Spleen (tissue), 11 donors: ENCODE results near the gene LOXL3. TPM values are rescaled to one million over a fixed set of nuclear protein-coding genes. Genes with fewer than 3 reads are reported as not detected.

ENCODE experiments used
- DNase-seq: peaks from one replicate; pipeline ENCODE4 v3.0.0-alpha.2; 2020
- H3K27ac ChIP-seq, 8 donors: fragments of 200-600 bp; sonication (generic) in 7 of 8; 1 replicate in 4 of 8; 2 replicates in 4 of 8; pipeline versions ENCODE4 v1.5.0 to v1.8.0; 2016 to 2021; ENCODE audit warnings: inconsistent platforms in 4 of 8, mild to moderate bottlenecking in 4 of 8, moderate library complexity in 1 of 8
- H3K27me3 ChIP-seq, 7 donors: fragments of 200-600 bp; sonication (generic) in 6 of 7; replicated peaks in 1 of 7; 1 replicate in 4 of 7; 2 replicates in 3 of 7; pipeline versions ENCODE4 v1.5.0 to v1.8.0; 2016 to 2021; ENCODE audit warnings: inconsistent platforms in 3 of 7, mild to moderate bottlenecking in 1 of 7
- H3K36me3 ChIP-seq, 6 donors: fragments of 200-600 bp; sonication (generic) in 5 of 6; 1 replicate in 4 of 6; 2 replicates in 2 of 6; pipeline versions ENCODE4 v1.5.0 to v1.8.0; 2016 to 2021; ENCODE audit warnings: inconsistent platforms in 2 of 6
- H3K4me1 ChIP-seq, 6 donors: fragments of 200-600 bp; sonication (generic) in 5 of 6; 1 replicate in 3 of 6; 2 replicates in 3 of 6; pipeline versions ENCODE4 v1.5.0 to v1.8.0; 2016 to 2021; ENCODE audit warnings: inconsistent platforms in 3 of 6
- H3K4me3 ChIP-seq, 8 donors: fragments of 200-600 bp; sonication (generic) in 7 of 8; 1 replicate in 4 of 8; 2 replicates in 4 of 8; pipeline versions ENCODE4 v1.5.0 to v1.8.0; 2016 to 2021; ENCODE audit warnings: inconsistent platforms in 4 of 8, mild to moderate bottlenecking in 4 of 8, moderate library complexity in 2 of 8
- H3K9me3 ChIP-seq, 8 donors: fragments of 200-600 bp; sonication (generic) in 7 of 8; 1 replicate in 4 of 8; 2 replicates in 4 of 8; pipeline versions ENCODE4 v1.5.0 to v1.8.0; 2016 to 2021; ENCODE audit warnings: inconsistent platforms in 4 of 8
- POLR2A ChIP-seq, 3 donors: fragments of 450-650 bp; IDR thresholded peaks; one replicate each; pipeline ENCODE4 v1.5.1; 2017; ENCODE audit warnings: antibody characterized with exemption in 3 of 3, mild to moderate bottlenecking in 1 of 3
- POLR2AphosphoS5 ChIP-seq, 3 donors: sonication (generic); formaldehyde crosslinking; IDR thresholded peaks; one replicate each; pipeline ENCODE4 v1.5.1; 2017; ENCODE audit warnings: antibody characterized with exemption in 3 of 3
- WGBS, 5 donors: extraction: QIAGEN DNeasy Blood & Tissue Kit in 3 of 5; methylation state at CpG; one replicate each; pipeline versions ENCODE4 v1.1.5 to v1.1.7; 2013 to 2018; 5-methylcytosine and 5-hydroxymethylcytosine counted together
- intact Hi-C: fragments of 100-400 bp; cut with DNase I; formaldehyde crosslinking; loops from one replicate; pipeline ENCODE4 v1.15.0; 2023; ENCODE audit warnings: low total_unique reads
- polyA plus RNA-seq, 3 donors: library from polyadenylated mRNA; stranded (reverse); fragments of 200-250 nt; gene quantifications; one replicate each; pipeline ENCODE4 v1.2.1, GENCODE V29; 2013
- total RNA-seq, 7 donors: library from RNA; depleted of rRNA in 3 of 7; stranded (reverse); fragments of >200 nt in 3 of 7; fragmentation: NEBNext Ultra II Directional in 4 of 7; extraction: Animal tissue kit (Norgen Biotek cat#: 25700) in 4 of 7; gene quantifications; one replicate each; pipeline versions ENCODE4 v1.1.0 to v1.2.1, GENCODE V29; 2016 to 2021
- TF ChIP-seq, protein P1 (sequence below), 11 experiments: fragments of 200-600 bp in 7 of 11; fragments of 450-650 bp in 4 of 11; sonication (generic) in 4 of 11; IDR thresholded peaks in 8 of 11; conservative IDR thresholded peaks in 3 of 11; 1 replicate in 7 of 11; 2 replicates in 4 of 11; pipeline versions ENCODE4 v1.4.0 to v1.8.0; 2016 to 2021; ENCODE audit warnings: antibody characterized with exemption in 11 of 11, inconsistent platforms in 4 of 11, mild to moderate bottlenecking in 1 of 11
- donor health status: healthy with polysubstance abuse.
- donor health status: DM: no; HTN: no; CAD: no; lungs with moderate emphysema.
- donor health status: DM: no; HTN: no; CAD: no.
- donor health status: Bipolar disorder and iron deficiency.
- donor health status: healthy.
- donor health status: DM: no; HTN: no; CAD: no.
- donor health status: DM: yes; HTN: yes; CAD: no.

LOXL3 gene
- total and polyA plus RNA-seq, 10 donors = 1.8 to 27.4 (median 15.9) TPM

- DNase-seq = no peak
- H3K9me3 ChIP-seq = no peaks in the 10 kb centered on the region
- H3K36me3 ChIP-seq = peaks cover 0 to 46% (median 23%) of the 10 kb centered on the region in 6 donors
- H3K27me3 ChIP-seq = no peaks in the 10 kb centered on the region
- intact Hi-C loops = no loop called here
- peak overlapping the region in 2 of 8 donors; percentile 94 to 97 for H3K27ac ChIP-seq
- peaks cover 20 to 47% (median 38%) of the 10 kb centered on the region in 6 donors for H3K4me1 ChIP-seq
- no peak overlapping the region for H3K4me3 ChIP-seq
- TF ChIP-seq POLR2AphosphoS5 (IDR thresholded peaks at IDR 0.05) = no peak
- TF ChIP-seq, protein P1, sequence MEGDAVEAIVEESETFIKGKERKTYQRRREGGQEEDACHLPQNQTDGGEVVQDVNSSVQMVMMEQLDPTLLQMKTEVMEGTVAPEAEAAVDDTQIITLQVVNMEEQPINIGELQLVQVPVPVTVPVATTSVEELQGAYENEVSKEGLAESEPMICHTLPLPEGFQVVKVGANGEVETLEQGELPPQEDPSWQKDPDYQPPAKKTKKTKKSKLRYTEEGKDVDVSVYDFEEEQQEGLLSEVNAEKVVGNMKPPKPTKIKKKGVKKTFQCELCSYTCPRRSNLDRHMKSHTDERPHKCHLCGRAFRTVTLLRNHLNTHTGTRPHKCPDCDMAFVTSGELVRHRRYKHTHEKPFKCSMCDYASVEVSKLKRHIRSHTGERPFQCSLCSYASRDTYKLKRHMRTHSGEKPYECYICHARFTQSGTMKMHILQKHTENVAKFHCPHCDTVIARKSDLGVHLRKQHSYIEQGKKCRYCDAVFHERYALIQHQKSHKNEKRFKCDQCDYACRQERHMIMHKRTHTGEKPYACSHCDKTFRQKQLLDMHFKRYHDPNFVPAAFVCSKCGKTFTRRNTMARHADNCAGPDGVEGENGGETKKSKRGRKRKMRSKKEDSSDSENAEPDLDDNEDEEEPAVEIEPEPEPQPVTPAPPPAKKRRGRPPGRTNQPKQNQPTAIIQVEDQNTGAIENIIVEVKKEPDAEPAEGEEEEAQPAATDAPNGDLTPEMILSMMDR (IDR thresholded peaks at IDR 0.05 in 8 of 11, conservative IDR thresholded peaks at IDR 0.05 in 3 of 11) = peak in 5 of 11 experiments; percentile 17 to 40 (median 21)
Observed at GRCh38 chr2:74532222-74532621, 21.5 kb downstream of the LOXL3 start.

- intact Hi-C loops = no loop called here
- Histone ChIP-seq H3K4me3 (peak overlapping the region in 1 of 8 donors; percentile 86), H3K36me3 (peaks cover 0 to 51% (median 29%) of the 10 kb centered on the region in 6 donors), H3K27me3 (no peaks in the 10 kb centered on the region), H3K27ac (peak overlapping the region in 5 of 8 donors; percentile 27 to 97 (median 94)), H3K9me3 (no peaks in the 10 kb centered on the region), H3K4me1 (peaks cover 20 to 52% (median 38%) of the 10 kb centered on the region in 6 donors)
- WGBS, 5 donors = 64 to 69% (median 68%) methylated on average over 7 of the region's 7 CpGs
- TF ChIP-seq, protein P1 (IDR thresholded peaks at IDR 0.05 in 8 of 11, conservative IDR thresholded peaks at IDR 0.05 in 3 of 11) = no peak
- TF ChIP-seq POLR2AphosphoS5 (IDR thresholded peaks at IDR 0.05) (no peak), POLR2A (IDR thresholded peaks at IDR 0.05) (no peak)
- DNase-seq = peak; percentile 63
Observed at GRCh38 chr2:74531666-74532065, 22.1 kb downstream of the LOXL3 start.

DNA sequence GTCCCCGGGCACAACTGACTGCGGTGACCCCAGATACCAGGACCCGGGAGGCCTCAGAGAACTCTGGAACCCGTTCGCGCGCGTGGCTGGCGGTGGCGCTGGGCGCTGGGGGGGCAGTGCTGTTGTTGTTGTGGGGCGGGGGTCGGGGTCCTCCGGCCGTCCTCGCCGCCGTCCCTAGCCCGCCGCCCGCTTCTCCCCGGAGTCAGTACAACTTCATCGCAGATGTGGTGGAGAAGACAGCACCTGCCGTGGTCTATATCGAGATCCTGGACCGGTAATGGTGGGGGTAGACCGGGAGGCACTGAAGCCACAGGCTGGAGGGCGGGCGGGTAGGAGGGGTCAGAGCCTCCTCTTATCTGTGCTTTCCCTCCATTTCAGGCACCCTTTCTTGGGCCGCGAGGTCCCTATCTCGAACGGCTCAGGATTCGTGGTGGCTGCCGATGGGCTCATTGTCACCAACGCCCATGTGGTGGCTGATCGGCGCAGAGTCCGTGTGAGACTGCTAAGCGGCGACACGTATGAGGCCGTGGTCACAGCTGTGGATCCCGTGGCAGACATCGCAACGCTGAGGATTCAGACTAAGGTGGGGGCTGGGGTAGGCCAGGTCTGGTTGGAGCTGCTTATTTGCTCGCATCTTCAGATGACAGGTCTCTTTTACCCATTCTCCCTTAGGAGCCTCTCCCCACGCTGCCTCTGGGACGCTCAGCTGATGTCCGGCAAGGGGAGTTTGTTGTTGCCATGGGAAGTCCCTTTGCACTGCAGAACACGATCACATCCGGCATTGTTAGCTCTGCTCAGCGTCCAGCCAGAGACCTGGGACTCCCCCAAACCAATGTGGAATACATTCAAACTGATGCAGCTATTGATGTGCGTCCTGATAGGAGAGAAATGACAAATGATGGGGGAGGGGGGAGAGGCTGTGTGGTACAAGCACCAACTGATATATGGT is 23.2 kb downstream of the LOXL3 start:
- peak; percentile 93 for DNase-seq
- H3K4me3 ChIP-seq = peak overlapping the region; percentile 83 to 98 (median 89)
- TF ChIP-seq POLR2AphosphoS5 (IDR thresholded peaks at IDR 0.05) = peak; percentile 59 to 74 (median 74)
- TF ChIP-seq, protein P1 (IDR thresholded peaks at IDR 0.05 in 8 of 11, conservative IDR thresholded peaks at IDR 0.05 in 3 of 11) = no peak
- peak in 1 of 3 donors; percentile 5 for TF ChIP-seq POLR2A (IDR thresholded peaks at IDR 0.05)
- 1 to 3% (median 2%) methylated on average over 45 to 54 of the region's 54 CpGs for WGBS, 5 donors
- H3K4me1 ChIP-seq = peaks cover 20 to 59% (median 38%) of the 10 kb centered on the region in 6 donors
- H3K27ac ChIP-seq = peak overlapping the region; percentile 90 to 98 (median 95)
- H3K27me3 ChIP-seq = no peaks in the 10 kb centered on the region
- peaks cover 0 to 63% (median 40%) of the 10 kb centered on the region in 6 donors for H3K36me3 ChIP-seq
- H3K9me3 ChIP-seq = no peaks in the 10 kb centered on the region
- intact Hi-C loops = no loop called here
